Measurements from ENCODE around the gene TGFBRAP1. TPM values are rescaled to one million over a fixed set of nuclear protein-coding genes. Genes with fewer than 3 reads are reported as not detected.

TGFBRAP1 gene
- total RNA-seq, 1 donor from 2014 or later, result 20.0 TPM

DNA sequence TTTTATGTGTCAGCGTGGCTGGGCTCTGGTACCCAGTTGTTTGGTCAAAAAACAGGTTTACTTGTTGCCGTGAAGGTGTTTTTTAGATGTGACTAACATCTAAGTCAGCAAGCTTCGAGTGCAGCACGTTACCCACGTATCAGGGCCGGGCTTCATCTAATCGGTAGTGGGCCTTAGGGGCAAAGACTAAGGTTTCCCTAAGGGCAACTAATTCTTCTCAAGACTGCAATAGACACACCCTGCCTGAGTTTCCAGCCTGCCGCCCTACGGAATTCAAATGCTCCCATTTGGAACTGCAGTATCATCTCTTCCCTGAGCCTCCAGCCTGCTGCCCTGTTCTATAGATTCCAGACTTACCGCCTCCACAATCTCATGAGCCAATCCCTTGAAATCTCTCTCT lies 41.6 kb upstream of the TGFBRAP1 start:
- H3K27ac Mint-ChIP-seq, result no peak overlapping the region
- H3K9me3 Mint-ChIP-seq (ENCODE audit: low read depth), result no peaks in the 10 kb centered on the region
- DNase-seq (ENCODE audit: low spot score, unreplicated experiment), result no peak

DNA sequence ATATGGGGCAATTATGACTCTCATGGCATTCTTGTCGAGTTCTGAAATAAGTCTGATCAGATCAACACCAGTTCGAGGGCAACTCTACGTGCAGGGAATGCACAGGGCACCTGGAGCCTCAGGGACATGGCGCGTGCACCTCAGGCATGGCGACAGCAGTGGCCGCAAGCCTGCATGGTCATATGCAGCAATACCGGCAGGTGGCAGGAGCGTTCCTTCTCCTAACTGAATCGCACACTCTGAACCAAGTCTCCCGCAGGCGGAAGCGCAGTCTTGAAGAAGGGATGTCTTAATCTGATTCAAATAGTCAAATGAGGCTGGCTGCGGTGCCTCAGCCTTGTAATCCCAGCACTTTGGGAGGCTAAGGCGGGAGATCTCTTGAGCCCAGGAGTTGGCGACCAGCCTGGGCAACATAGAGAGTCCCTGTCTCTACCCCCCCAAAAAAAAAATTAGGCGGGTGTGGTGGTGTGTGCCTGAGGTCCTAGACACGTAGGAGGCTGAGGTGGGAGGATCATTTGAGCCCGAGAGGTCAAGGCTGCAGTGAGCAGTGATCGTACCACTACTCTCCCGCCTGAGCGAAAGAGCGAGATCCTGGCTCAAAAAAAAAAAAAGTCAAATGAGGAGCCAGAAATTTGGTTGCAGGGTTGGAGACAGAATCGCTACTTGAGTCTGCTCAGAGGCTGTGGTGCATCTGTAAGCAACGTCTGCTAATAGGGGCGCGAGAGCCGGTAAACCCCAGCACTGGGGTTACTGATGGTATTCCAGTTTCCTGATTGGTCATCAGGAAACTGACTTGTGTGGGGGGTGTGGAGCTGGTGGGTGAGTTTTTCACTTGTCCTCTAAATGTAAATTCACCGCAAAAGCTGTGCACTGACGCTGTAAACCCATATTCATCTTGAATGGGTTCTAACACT lies 40.5 kb upstream of the TGFBRAP1 start:
- no peaks in the 10 kb centered on the region for H3K4me1 Mint-ChIP-seq (ENCODE audit: low read depth)
- H3K4me3 Mint-ChIP-seq (ENCODE audit: low read depth), result no peak overlapping the region
- H3K27me3 Mint-ChIP-seq, result no peaks in the 10 kb centered on the region
- peak; percentile 79 for DNase-seq (ENCODE audit: low spot score, unreplicated experiment)
- no peak overlapping the region for H3K27ac Mint-ChIP-seq
- no peaks in the 10 kb centered on the region for H3K36me3 Mint-ChIP-seq (ENCODE audit: insufficient read depth)
- no peaks in the 10 kb centered on the region for H3K9me3 Mint-ChIP-seq (ENCODE audit: low read depth)
- TF ChIP-seq, protein P1, sequence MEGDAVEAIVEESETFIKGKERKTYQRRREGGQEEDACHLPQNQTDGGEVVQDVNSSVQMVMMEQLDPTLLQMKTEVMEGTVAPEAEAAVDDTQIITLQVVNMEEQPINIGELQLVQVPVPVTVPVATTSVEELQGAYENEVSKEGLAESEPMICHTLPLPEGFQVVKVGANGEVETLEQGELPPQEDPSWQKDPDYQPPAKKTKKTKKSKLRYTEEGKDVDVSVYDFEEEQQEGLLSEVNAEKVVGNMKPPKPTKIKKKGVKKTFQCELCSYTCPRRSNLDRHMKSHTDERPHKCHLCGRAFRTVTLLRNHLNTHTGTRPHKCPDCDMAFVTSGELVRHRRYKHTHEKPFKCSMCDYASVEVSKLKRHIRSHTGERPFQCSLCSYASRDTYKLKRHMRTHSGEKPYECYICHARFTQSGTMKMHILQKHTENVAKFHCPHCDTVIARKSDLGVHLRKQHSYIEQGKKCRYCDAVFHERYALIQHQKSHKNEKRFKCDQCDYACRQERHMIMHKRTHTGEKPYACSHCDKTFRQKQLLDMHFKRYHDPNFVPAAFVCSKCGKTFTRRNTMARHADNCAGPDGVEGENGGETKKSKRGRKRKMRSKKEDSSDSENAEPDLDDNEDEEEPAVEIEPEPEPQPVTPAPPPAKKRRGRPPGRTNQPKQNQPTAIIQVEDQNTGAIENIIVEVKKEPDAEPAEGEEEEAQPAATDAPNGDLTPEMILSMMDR (IDR thresholded peaks at IDR 0.05; ENCODE audit: unreplicated experiment), result peak; percentile 86

More for the DNA sequence above, 41.6 kb upstream of the TGFBRAP1 start:
- Mint-ChIP-seq H3K4me3 (ENCODE audit: low read depth) (no peak overlapping the region), H3K36me3 (ENCODE audit: insufficient read depth) (no peaks in the 10 kb centered on the region), H3K27me3 (no peaks in the 10 kb centered on the region), H3K4me1 (ENCODE audit: low read depth) (peaks cover 2% of the 10 kb centered on the region)
- TF ChIP-seq, protein P1 (IDR thresholded peaks at IDR 0.05; ENCODE audit: unreplicated experiment), result no peak

DNA sequence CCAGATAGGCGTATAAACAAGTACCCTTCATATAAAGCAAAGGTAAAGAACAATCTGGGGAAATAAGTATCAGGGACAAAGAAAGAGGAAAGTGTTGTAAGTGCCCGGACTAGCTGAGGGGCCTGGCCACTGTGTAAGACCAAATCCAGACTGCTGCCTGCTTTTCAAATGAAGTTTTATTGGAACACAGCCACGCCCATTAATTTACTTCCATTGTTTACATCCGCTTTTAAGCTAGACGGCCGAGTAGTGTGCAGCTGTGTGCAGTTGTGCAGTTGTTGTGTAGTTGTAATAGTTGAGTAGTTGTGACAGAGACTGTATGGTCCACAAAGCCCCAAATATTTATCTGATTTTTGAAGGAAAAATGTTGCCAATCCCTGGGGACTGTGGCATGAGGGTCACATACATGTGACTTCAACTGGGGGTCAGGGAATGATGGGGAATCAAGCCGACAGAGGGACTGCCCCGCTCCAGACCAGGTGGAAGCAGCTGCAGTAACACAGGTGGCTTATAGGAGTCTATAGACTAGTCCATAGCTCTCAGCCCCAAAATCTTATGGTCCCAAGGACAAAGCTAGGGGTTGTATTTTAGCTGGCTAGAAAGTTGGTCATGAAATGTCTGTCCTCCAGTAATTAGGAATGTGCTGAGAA lies 39.3 kb upstream of the TGFBRAP1 start:
- H3K36me3 Mint-ChIP-seq (ENCODE audit: insufficient read depth), result no peaks in the 10 kb centered on the region
- H3K9me3 Mint-ChIP-seq (ENCODE audit: low read depth), result no peaks in the 10 kb centered on the region
- H3K4me1 Mint-ChIP-seq (ENCODE audit: low read depth), result no peaks in the 10 kb centered on the region
- no peak overlapping the region for H3K4me3 Mint-ChIP-seq (ENCODE audit: low read depth)
- TF ChIP-seq, protein P1 (IDR thresholded peaks at IDR 0.05; ENCODE audit: unreplicated experiment), result no peak
- no peak for DNase-seq (ENCODE audit: low spot score, unreplicated experiment)
- H3K27ac Mint-ChIP-seq, result no peak overlapping the region
- H3K27me3 Mint-ChIP-seq, result no peaks in the 10 kb centered on the region

DNA sequence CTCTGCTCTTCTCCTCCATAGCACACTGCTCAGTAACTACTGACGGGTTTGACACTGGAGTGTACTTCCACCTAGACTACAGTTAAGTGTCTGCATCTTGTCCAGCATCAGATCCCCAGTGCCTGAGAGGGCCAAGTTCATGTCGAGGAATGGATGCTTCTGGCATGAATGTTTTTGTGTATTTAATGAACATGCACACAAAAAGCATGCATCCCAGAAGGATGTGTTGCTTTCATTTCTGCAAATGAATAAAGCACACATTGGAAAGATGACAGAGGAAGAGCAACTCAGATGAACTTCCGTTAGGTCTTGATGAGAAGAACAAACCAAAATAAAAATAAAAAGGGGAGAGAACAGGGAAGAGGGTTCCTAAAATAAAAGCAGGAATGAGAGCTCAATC lies 35.7 kb upstream of the TGFBRAP1 start:
- Mint-ChIP-seq H3K4me3 (ENCODE audit: low read depth) (no peak overlapping the region), H3K9me3 (ENCODE audit: low read depth) (no peaks in the 10 kb centered on the region), H3K27ac (no peak overlapping the region), H3K4me1 (ENCODE audit: low read depth) (no peaks in the 10 kb centered on the region), H3K36me3 (ENCODE audit: insufficient read depth) (peaks cover 5% of the 10 kb centered on the region), H3K27me3 (no peaks in the 10 kb centered on the region)
- TF ChIP-seq, protein P1 (IDR thresholded peaks at IDR 0.05; ENCODE audit: unreplicated experiment), result no peak
- DNase-seq (ENCODE audit: low spot score, unreplicated experiment), result no peak

DNA sequence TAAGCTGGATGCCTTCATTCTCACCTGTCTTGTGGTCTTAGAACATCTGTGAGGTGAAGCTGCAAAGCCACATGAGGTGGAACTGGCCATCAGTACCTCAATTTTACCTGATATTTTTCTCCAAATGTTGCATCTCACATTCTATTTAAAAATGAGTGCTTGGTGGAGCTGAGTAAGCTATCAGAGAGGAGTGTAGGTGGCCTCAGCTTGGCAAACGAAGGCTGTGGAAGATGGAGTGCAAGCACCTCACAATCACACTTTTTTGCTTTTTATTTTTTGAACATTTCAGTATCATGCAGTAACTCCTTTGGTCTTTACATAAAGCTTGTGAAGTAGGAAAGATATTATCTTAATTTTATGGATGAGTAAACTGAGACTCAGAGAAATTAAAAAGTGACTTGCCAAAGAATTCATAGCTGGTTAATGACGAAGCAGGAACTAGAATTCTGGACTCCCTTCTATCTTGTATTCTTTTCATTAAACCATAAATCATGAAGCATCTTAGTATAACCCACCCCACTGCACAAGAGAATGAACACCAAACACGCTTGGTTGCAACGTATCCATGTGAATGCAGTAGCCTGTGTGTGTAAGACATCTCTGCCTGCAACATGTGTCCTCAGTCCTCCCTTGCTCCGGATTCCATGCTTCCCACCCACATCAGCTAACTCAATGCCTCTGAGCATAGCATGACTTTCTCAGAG lies 35.1 kb upstream of the TGFBRAP1 start:
- H3K27ac Mint-ChIP-seq, result no peak overlapping the region
- no peaks in the 10 kb centered on the region for H3K4me1 Mint-ChIP-seq (ENCODE audit: low read depth)
- DNase-seq (ENCODE audit: low spot score, unreplicated experiment), result no peak
- no peaks in the 10 kb centered on the region for H3K9me3 Mint-ChIP-seq (ENCODE audit: low read depth)
- H3K27me3 Mint-ChIP-seq, result no peaks in the 10 kb centered on the region
- no peak overlapping the region for H3K4me3 Mint-ChIP-seq (ENCODE audit: low read depth)
- TF ChIP-seq, protein P1 (IDR thresholded peaks at IDR 0.05; ENCODE audit: unreplicated experiment), result no peak
- H3K36me3 Mint-ChIP-seq (ENCODE audit: insufficient read depth), result peaks cover 7% of the 10 kb centered on the region
